Mesenchymal stem cell (in vitro differentiated cells and primary cell): ENCODE results near the gene TERF2IP. TPM values are rescaled to one million over a fixed set of nuclear protein-coding genes. Genes with fewer than 3 reads are reported as not detected.

Experiments
- DNase-seq: peaks from one replicate; pipeline ENCODE4 v3.0.0-alpha.2; 2013
- H2AFZ ChIP-seq: one replicate; pipeline ENCODE4 v1.6.1; 2013; ENCODE audit warnings: low read depth, mild to moderate bottlenecking, control low read depth, inconsistent platforms, low read length, moderate library complexity
- H2AK5ac ChIP-seq: 2 replicates; pipeline ENCODE4 v1.6.1; 2013; ENCODE audit warnings: low read length, moderate library complexity, mild to moderate bottlenecking, inconsistent platforms; ENCODE audit not compliant: severe bottlenecking
- H2BK120ac ChIP-seq: one replicate; pipeline ENCODE4 v1.6.1; 2013; ENCODE audit warnings: low read depth, mild to moderate bottlenecking, inconsistent platforms, low read length, moderate library complexity
- H2BK12ac ChIP-seq, 2 experiments: one replicate each; pipeline ENCODE4 v1.6.1; 2013; ENCODE audit warnings: inconsistent platforms in 2 of 2, low read length in 2 of 2, mild to moderate bottlenecking in 2 of 2, moderate library complexity in 2 of 2, control low read depth in 1 of 2
- H2BK15ac ChIP-seq: one replicate; pipeline ENCODE4 v1.6.1; 2013; ENCODE audit warnings: mild to moderate bottlenecking, low read depth, inconsistent platforms; ENCODE audit not compliant: poor library complexity, severe bottlenecking
- H2BK5ac ChIP-seq: 2 replicates; pipeline ENCODE4 v1.6.1; 2013; ENCODE audit warnings: low read depth, mild to moderate bottlenecking, low read length, control low read depth, inconsistent platforms; ENCODE audit not compliant: poor library complexity, severe bottlenecking
- H3K14ac ChIP-seq, 2 experiments: one replicate each; pipeline ENCODE4 v1.6.1; 2013; ENCODE audit warnings: inconsistent platforms in 2 of 2, low read length in 2 of 2, control low read depth in 1 of 2, mild to moderate bottlenecking in 1 of 2, moderate library complexity in 1 of 2
- H3K18ac ChIP-seq, 2 experiments: one replicate each; pipeline ENCODE4 v1.6.1; 2013; ENCODE audit warnings: inconsistent platforms in 2 of 2, low read length in 2 of 2, control low read depth in 1 of 2, low read depth in 1 of 2, mild to moderate bottlenecking in 1 of 2
- H3K23ac ChIP-seq, 2 experiments: one replicate each; pipeline ENCODE4 v1.6.1; 2013; ENCODE audit warnings: inconsistent platforms in 2 of 2, low read length in 2 of 2, mild to moderate bottlenecking in 2 of 2, moderate library complexity in 2 of 2, control low read depth in 1 of 2
- H3K27ac ChIP-seq: 2 replicates; pipeline ENCODE4 v1.5.1; 2013; ENCODE audit warnings: mild to moderate bottlenecking, moderate library complexity, low read length, control low read depth, inconsistent platforms; ENCODE audit not compliant: poor library complexity, severe bottlenecking
- H3K27me3 ChIP-seq, 2 experiments: 2 replicates each; pipeline versions ENCODE4 v1.6.1 to v1.7.0; 2013; ENCODE audit warnings: low read length in 2 of 2, mild to moderate bottlenecking in 2 of 2, moderate library complexity in 2 of 2, control low read depth in 1 of 2, inconsistent platforms in 1 of 2; ENCODE audit not compliant: control insufficient read depth in 1 of 2, insufficient read depth in 1 of 2
- H3K36me3 ChIP-seq, 2 experiments: 2 replicates each; pipeline versions ENCODE4 v1.6.1 to v1.7.0; 2013; ENCODE audit warnings: low read length in 2 of 2, control low read depth in 1 of 2, inconsistent platforms in 1 of 2, low read depth in 1 of 2, mild to moderate bottlenecking in 1 of 2; ENCODE audit not compliant: insufficient read depth in 2 of 2, control insufficient read depth in 1 of 2
- H3K4ac ChIP-seq, 2 experiments: one replicate each; pipeline ENCODE4 v1.6.1; 2013; ENCODE audit warnings: inconsistent platforms in 2 of 2, low read length in 2 of 2, mild to moderate bottlenecking in 2 of 2, moderate library complexity in 2 of 2, control low read depth in 1 of 2, low read depth in 1 of 2
- H3K4me1 ChIP-seq: 2 replicates; pipeline ENCODE4 v1.6.1; 2013; ENCODE audit warnings: low read depth, low read length, control low read depth; ENCODE audit not compliant: control insufficient read depth, insufficient read depth
- H3K4me2 ChIP-seq: 2 replicates; pipeline ENCODE4 v1.6.1; 2013; ENCODE audit warnings: low read length, mild to moderate bottlenecking, inconsistent platforms; ENCODE audit not compliant: poor library complexity, severe bottlenecking
- H3K4me3 ChIP-seq, 2 experiments: 2 replicates each; pipeline versions ENCODE4 v1.5.1 to v1.7.0; 2013; ENCODE audit warnings: low read length in 2 of 2, mild to moderate bottlenecking in 2 of 2, control low read depth in 1 of 2, low read depth in 1 of 2; ENCODE audit not compliant: insufficient read depth in 1 of 2
- H3K79me1 ChIP-seq: replicated peaks from 2 replicates; pipeline ENCODE4 v1.6.1; 2013; ENCODE audit warnings: mild to moderate bottlenecking, control low read depth, low read length, inconsistent platforms; ENCODE audit not compliant: poor library complexity, severe bottlenecking
- H3K9ac ChIP-seq: 2 replicates; pipeline ENCODE4 v1.7.0; 2013; ENCODE audit warnings: mild to moderate bottlenecking, low read length, moderate library complexity
- H3K9me3 ChIP-seq: 2 replicates; pipeline ENCODE4 v1.7.0; 2013; ENCODE audit warnings: mild to moderate bottlenecking, low read length; ENCODE audit not compliant: control insufficient read depth
- H4K8ac ChIP-seq: one replicate; pipeline ENCODE4 v1.6.1; 2013; ENCODE audit warnings: inconsistent platforms, mild to moderate bottlenecking, low read length, moderate library complexity
- H4K91ac ChIP-seq: one replicate; pipeline ENCODE4 v1.6.1; 2013; ENCODE audit warnings: mild to moderate bottlenecking, low read length, inconsistent platforms
- WGBS: methylation state at CpG from one replicate; pipeline ENCODE4 v1.1.7; 2013; ENCODE audit warnings: mixed read lengths; 5-methylcytosine and 5-hydroxymethylcytosine counted together
- small RNA-seq: library from polyadenylated mRNA; stranded (forward); fragments of <200 nt; extraction: miRNeasy Mini kit (QIAGEN cat#:217004); gene quantifications from one replicate; pipeline ENCODE3, GENCODE V24; 2013; ENCODE audit warnings: low read depth

The TERF2IP gene

DNA sequence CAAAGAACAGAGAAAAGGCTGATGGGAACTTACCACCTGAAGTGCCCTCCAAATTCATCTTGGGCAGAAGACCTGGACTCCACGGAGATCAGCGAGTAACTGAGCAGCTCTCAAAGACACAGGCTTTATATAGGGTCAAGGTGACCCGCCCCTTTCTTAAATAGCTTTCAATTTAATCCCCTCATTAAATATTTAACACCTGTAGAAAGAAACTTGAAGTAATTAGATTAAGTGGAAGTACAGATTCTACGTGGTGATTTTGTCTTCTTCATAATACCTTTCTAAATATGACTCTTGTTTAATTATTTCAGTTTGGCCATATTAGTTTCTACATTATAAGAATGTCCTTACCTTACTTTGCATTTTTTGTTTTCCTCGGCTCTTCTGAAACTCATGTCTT, 53.8 kb downstream of the TERF2IP start, which contains the start of gene DUXB:
TSS of gene DUXB (minus strand) at position 101 of the 400 bp plus-strand sequence. CDS start at position 58, 43 bp downstream.
- no peak within 1 kb of the TSS for H4K91ac ChIP-seq
- no peak within 1 kb of the TSS for H3K23ac ChIP-seq
- H2AFZ ChIP-seq = no peak within 1 kb of the TSS
- H3K9me3 ChIP-seq = no peaks in the 10 kb centered on the region
- H3K18ac ChIP-seq = no peak within 1 kb of the TSS
- no peak within 1 kb of the TSS for H3K4me3 ChIP-seq
- no peaks in the 10 kb centered on the region for H3K27me3 ChIP-seq
- no peak within 1 kb of the TSS for H2BK5ac ChIP-seq
- H2BK120ac ChIP-seq = no peak within 1 kb of the TSS
- 99% methylated on average over 3 of the region's 5 CpGs for WGBS
- H3K14ac ChIP-seq = no peak within 1 kb of the TSS
- no peak within 1 kb of the TSS for H2BK12ac ChIP-seq
- no peak within 1 kb of the TSS for H3K4ac ChIP-seq
- no peak for DNase-seq
- no peak within 1 kb of the TSS for H3K9ac ChIP-seq
- no peak within 1 kb of the TSS for H2BK15ac ChIP-seq
- H3K4me2 ChIP-seq = no peak within 1 kb of the TSS
- no peaks in the 10 kb centered on the region for H3K36me3 ChIP-seq
- H3K4me1 ChIP-seq = no peaks in the 10 kb centered on the region
- no peak within 1 kb of the TSS for H2AK5ac ChIP-seq
- no peaks in the 10 kb centered on the region for H3K79me1 ChIP-seq
- H3K27ac ChIP-seq = no peak within 1 kb of the TSS
- no peak within 1 kb of the TSS for H4K8ac ChIP-seq

DNA sequence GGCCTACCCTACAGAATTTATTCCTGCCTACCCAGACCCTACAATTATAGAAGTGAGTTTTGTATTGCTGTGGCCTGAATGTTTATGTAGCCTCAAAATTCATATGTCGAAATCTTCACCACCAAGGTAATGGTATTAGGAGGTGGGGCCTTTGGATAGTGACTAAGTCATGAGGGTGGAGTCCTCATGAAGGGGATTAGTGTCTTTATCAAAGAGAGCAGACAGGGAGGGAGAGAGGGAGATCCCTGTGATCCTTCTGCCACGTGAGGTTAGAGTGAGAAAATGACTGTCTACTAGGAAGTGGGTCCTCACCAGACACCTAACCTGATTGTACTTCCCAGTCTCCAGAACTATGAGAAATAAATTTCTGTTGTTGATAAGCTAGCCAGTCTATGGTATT, 54.7 kb downstream of the TERF2IP start:
- Histone ChIP-seq H3K18ac (no peak overlapping the region), H2BK15ac (no peak overlapping the region), H3K23ac (no peak overlapping the region), H3K4ac (no peak overlapping the region), H3K9me3 (no peaks in the 10 kb centered on the region), H3K14ac (no peak overlapping the region), H3K27ac (no peak overlapping the region), H4K8ac (no peak overlapping the region), H2BK120ac (no peak overlapping the region), H2BK12ac (no peak overlapping the region), H2AK5ac (no peak overlapping the region), H3K4me2 (no peak overlapping the region), H3K79me1 (no peaks in the 10 kb centered on the region), H3K4me3 (no peak overlapping the region), H3K27me3 (no peaks in the 10 kb centered on the region), H2AFZ (no peak overlapping the region), H4K91ac (no peak overlapping the region), H3K36me3 (no peaks in the 10 kb centered on the region), H3K4me1 (no peaks in the 10 kb centered on the region), H3K9ac (no peak overlapping the region), H2BK5ac (no peak overlapping the region)
- no peak for DNase-seq
- 70% methylated on average over 2 of the region's 2 CpGs for WGBS

GRCh38 chr16:75703306-75703705, 55.7 kb downstream of the TERF2IP start:
- Histone ChIP-seq H2BK5ac (no peak overlapping the region), H3K79me1 (no peaks in the 10 kb centered on the region), H3K9me3 (no peaks in the 10 kb centered on the region), H3K36me3 (no peaks in the 10 kb centered on the region), H3K18ac (no peak overlapping the region), H3K4me3 (no peak overlapping the region), H3K23ac (no peak overlapping the region), H3K4me1 (no peaks in the 10 kb centered on the region), H3K9ac (no peak overlapping the region), H2BK12ac (no peak overlapping the region), H2BK120ac (no peak overlapping the region), H3K27ac (no peak overlapping the region), H4K91ac (no peak overlapping the region), H2AFZ (no peak overlapping the region), H2AK5ac (no peak overlapping the region), H2BK15ac (no peak overlapping the region), H3K27me3 (no peaks in the 10 kb centered on the region), H3K4me2 (no peak overlapping the region), H3K14ac (no peak overlapping the region), H3K4ac (no peak overlapping the region), H4K8ac (no peak overlapping the region)
- 77% methylated on average over 4 of the region's 4 CpGs for WGBS
- DNase-seq = peak; percentile 6

Small RNAs within 50 kb of the gene (small RNA-seq; reads per million reads assigned to genes)
- gene RN7SL520P = not detected
